H1 (cell line): ENCODE data around the gene COMP.

Experiments used
- JUN ChIP-seq: IDR thresholded peaks from 2 replicates; pipeline ENCODE4 v1.6.1; 2011; ENCODE audit warnings: low read depth, mild to moderate bottlenecking, improper control_type of control experiment, low read length
- MAFK ChIP-seq: IDR thresholded peaks from 2 replicates; pipeline ENCODE4 v1.6.1; 2012; ENCODE audit warnings: low read depth, mild to moderate bottlenecking, improper control_type of control experiment, low read length
- POLR2A ChIP-seq, 2 experiments: IDR thresholded peaks; 1 replicate in 1 of 2; 2 replicates in 1 of 2; pipeline ENCODE4 v1.6.1; 2011; ENCODE audit warnings: low read depth in 2 of 2, low read length in 2 of 2, mild to moderate bottlenecking in 2 of 2; ENCODE audit errors: control extremely low read depth in 1 of 2
- POLR2AphosphoS5 ChIP-seq: IDR thresholded peaks from 2 replicates; pipeline ENCODE4 v1.6.1; 2011; ENCODE audit warnings: low read depth, low read length
- SP2 ChIP-seq: IDR thresholded peaks from 2 replicates; pipeline ENCODE4 v1.6.1; 2012; ENCODE audit warnings: mild to moderate bottlenecking, low read length, inconsistent platforms
- TEAD4 ChIP-seq: IDR thresholded peaks from 2 replicates; pipeline ENCODE4 v1.6.1; 2012; ENCODE audit warnings: low read depth, low read length, inconsistent platforms, mixed read lengths
- ZNF274 ChIP-seq: IDR thresholded peaks from 2 replicates; pipeline ENCODE4 v1.7.0; 2012; ENCODE audit warnings: low read length, borderline replicate concordance; ENCODE audit errors: extremely low read depth

GRCh38 chr19:18831524-18832305 is 40.6 kb upstream of the COMP start, which contains the start of gene UPF1:
- TF ChIP-seq POLR2A (IDR thresholded peaks at IDR 0.05; ENCODE audit: control extremely low read depth in 1 of 2, low read depth in 2 of 2, low read length in 2 of 2) = peak; percentile 81 to 82
- no peak for TF ChIP-seq ZNF274
- TF ChIP-seq TEAD4 = no peak
- peak; percentile 82 for TF ChIP-seq POLR2AphosphoS5
- TF ChIP-seq JUN = no peak
- no peak for TF ChIP-seq MAFK
- TF ChIP-seq SP2 = no peak
